ENCODE results near the gene TEX13A.

The TEX13A gene, protein sequence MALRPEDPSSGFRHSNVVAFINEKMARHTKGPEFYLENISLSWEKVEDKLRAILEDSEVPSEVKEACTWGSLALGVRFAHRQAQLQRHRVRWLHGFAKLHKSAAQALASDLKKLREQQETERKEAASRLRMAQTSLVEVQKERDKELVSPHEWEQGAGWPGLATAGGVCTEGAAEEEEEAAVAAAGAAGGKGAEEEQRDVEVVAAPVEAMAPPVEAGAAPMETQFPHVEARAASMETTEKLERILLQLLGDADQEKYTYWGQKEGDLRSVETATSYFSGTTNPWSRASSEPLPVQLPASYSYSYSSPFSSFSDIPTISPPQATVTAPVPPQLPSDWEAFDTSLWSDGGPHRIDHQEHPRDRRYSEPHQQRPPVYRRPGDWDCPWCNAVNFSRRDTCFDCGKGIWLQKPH

DNA sequence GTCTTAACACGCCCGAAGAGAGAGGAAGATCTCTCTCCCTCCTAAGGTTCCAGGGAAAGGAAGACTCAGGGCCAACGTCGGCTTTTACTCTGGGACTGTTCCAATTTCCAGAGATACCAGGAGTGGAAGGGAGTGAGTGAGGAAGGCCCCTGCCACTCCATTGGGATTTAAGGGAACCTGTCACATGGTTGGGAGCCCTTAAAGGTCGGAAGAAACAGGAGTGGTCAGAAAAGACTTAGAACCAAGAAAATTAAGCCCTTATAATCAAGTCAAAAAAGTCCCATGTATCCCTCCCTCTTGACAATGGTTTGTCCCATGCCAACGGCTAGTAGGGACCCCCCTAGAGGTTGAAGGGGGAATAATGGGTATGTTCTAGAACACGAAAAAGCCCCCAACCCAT lies at the start of gene TEX13A:
Gene TEX13A, minus strand, starts transcription at position 59 of the 400 bp plus-strand sequence. CDS start 297 bp downstream, outside the sequence.
- TF ChIP-seq, protein P1, sequence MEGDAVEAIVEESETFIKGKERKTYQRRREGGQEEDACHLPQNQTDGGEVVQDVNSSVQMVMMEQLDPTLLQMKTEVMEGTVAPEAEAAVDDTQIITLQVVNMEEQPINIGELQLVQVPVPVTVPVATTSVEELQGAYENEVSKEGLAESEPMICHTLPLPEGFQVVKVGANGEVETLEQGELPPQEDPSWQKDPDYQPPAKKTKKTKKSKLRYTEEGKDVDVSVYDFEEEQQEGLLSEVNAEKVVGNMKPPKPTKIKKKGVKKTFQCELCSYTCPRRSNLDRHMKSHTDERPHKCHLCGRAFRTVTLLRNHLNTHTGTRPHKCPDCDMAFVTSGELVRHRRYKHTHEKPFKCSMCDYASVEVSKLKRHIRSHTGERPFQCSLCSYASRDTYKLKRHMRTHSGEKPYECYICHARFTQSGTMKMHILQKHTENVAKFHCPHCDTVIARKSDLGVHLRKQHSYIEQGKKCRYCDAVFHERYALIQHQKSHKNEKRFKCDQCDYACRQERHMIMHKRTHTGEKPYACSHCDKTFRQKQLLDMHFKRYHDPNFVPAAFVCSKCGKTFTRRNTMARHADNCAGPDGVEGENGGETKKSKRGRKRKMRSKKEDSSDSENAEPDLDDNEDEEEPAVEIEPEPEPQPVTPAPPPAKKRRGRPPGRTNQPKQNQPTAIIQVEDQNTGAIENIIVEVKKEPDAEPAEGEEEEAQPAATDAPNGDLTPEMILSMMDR (conservative IDR thresholded peaks at IDR 0.05; ENCODE audit: low read depth, low read length), result no peak
- no peak for DNase-seq (ENCODE audit: low read depth)
- no peak within 1 kb of the TSS for H3K4me3 ChIP-seq (ENCODE audit: low read length)

- TF ChIP-seq, protein P1 (conservative IDR thresholded peaks at IDR 0.05; ENCODE audit: low read depth, low read length), result no peak
- no peak overlapping the region for H3K4me3 ChIP-seq (ENCODE audit: low read length)
- DNase-seq (ENCODE audit: low read depth), result no peak
These were observed 48.9 kb upstream of the TEX13A start for GRCh38 chrX:105269386-105269785.

DNA sequence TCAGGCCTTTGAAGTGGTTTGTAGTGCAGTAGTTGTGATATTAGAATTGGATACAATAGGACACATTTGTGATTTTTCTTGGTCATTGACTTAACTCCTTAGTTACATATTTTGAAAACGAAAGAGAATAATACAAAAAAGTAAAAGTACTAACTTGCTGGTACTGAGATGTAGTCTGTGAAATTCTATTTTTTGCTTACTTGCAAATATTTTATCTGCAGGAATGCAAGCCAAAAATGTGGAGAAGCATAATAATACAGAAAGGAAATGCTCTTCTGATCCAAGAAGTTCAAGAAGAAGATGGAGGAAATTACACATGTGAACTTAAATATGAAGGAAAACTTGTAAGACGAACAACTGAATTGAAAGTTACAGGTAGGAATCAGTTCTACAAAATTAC lies 46.7 kb upstream of the TEX13A start:
- no peak overlapping the region for H3K4me3 ChIP-seq (ENCODE audit: low read length)
- DNase-seq (ENCODE audit: low read depth), result no peak
- TF ChIP-seq, protein P1 (conservative IDR thresholded peaks at IDR 0.05; ENCODE audit: low read depth, low read length), result no peak

DNA sequence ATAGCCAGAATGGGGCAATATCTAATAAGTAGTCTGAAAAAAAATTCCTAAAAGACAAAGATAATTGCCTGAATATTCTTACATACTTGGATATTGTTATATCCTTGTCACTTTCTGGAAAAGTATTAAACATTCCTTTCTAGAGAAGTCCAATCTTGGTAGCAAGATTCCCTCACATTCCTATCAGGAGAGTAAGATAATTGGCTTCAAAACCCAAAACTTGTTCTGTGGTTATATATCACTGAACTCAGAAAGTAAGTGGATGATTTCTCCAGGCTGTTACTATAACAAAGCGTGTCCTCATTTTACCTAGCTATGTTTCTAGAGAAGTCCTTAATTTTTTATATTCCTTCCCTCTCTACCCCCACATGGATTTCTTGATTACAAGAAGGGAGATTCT lies 46.0 kb upstream of the TEX13A start:
- TF ChIP-seq, protein P1 (conservative IDR thresholded peaks at IDR 0.05; ENCODE audit: low read depth, low read length), result no peak
- no peak for DNase-seq (ENCODE audit: low read depth)
- no peak overlapping the region for H3K4me3 ChIP-seq (ENCODE audit: low read length)

DNA sequence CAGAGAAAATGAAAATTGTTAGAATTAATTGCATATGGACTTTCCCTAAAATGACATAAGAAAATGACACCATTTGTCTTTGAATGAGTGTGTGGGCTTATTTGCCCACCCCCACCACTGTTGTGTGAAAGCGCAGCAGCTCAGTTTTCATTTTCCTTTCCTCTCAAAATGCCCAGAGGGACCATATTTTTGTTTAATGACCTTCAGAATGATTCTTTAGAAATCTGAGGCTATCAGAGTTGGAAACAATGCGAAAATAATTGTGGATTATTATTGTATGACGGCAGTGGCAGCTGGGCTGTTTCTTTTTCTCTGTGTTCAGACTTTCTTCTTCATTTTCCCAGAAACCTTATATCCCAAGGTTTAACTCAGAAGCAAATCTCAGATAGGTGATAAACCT lies 44.6 kb upstream of the TEX13A start:
- no peak for DNase-seq (ENCODE audit: low read depth)
- TF ChIP-seq, protein P1 (conservative IDR thresholded peaks at IDR 0.05; ENCODE audit: low read depth, low read length), result no peak
- H3K4me3 ChIP-seq (ENCODE audit: low read length), result no peak overlapping the region

DNA sequence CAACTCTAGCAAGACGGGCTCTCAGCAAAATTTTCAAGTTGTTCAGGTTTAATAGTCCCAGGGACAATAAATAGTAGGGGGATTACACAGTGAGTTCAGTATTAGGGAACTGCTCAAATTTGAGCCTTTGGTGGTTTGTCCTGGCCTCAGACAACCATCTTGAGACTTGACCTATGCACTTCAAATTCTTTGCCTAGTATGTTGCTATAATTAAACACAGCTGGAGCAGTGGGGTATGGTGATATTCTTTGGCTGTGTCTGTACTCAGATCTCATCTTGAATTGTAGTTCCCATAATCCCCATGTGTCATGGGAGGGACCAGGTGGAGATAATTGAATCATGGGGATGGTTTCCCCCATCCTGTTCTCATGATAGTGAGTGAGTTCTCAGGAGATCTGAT lies 43.3 kb upstream of the TEX13A start:
- no peak overlapping the region for H3K4me3 ChIP-seq (ENCODE audit: low read length)
- TF ChIP-seq, protein P1 (conservative IDR thresholded peaks at IDR 0.05; ENCODE audit: low read depth, low read length), result no peak
- no peak for DNase-seq (ENCODE audit: low read depth)

- no peak overlapping the region for H3K4me3 ChIP-seq (ENCODE audit: low read length)
- DNase-seq (ENCODE audit: low read depth), result no peak
- TF ChIP-seq, protein P1 (conservative IDR thresholded peaks at IDR 0.05; ENCODE audit: low read depth, low read length), result no peak
These were observed 42.7 kb upstream of the TEX13A start for GRCh38 chrX:105263171-105263570.

Data from retinal pigment epithelial cell (primary cell).